NCI-H1092 (cell line): ENCODE data around the gene CFAP74.

Source experiments
- DNase-seq: peaks from one replicate; lab custom pipeline; 2025; lab: John Stamatoyannopoulos, UW

CFAP74 gene

DNA sequence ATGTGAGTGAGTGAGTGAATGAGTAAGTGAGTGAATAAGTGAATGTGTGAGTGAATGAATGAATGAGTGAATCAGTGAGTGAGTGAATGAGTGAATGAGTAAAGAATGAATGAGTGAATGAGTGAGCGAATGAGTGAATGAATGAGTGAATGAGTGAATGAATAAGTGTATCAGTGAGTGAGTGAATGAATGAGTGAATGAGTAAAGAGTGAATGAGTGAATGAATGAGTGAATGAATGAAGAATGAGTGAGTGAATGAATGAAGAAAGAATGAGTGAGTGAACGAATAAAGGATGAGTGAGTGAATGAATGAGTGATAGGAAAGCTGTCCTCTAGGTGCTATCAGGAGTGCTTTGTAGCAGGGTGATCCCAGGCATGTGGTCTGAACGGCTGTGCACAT is 35.7 kb downstream of the CFAP74 start:
- no peak for DNase-seq

DNA sequence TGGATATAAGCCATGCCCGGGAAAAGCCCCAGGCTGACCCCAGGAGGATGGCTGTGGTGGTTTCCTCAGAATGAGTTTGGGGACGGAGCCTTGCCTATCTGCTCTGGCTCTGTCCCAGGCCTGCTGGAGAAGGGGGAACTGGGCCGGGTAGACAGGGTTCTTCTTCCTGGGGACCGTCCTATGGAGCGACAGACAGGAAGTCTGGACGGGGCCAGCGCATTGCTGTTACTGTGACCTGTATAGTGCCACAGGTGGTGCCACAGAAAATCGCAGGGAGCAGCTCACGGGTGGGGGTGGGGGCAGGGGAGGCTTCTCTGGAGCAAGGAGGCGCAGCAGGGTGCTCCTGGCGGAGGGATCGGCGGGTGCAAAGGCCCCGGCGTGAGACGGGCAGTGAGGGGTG is 36.4 kb downstream of the CFAP74 start:
- DNase-seq, result no peak

DNA sequence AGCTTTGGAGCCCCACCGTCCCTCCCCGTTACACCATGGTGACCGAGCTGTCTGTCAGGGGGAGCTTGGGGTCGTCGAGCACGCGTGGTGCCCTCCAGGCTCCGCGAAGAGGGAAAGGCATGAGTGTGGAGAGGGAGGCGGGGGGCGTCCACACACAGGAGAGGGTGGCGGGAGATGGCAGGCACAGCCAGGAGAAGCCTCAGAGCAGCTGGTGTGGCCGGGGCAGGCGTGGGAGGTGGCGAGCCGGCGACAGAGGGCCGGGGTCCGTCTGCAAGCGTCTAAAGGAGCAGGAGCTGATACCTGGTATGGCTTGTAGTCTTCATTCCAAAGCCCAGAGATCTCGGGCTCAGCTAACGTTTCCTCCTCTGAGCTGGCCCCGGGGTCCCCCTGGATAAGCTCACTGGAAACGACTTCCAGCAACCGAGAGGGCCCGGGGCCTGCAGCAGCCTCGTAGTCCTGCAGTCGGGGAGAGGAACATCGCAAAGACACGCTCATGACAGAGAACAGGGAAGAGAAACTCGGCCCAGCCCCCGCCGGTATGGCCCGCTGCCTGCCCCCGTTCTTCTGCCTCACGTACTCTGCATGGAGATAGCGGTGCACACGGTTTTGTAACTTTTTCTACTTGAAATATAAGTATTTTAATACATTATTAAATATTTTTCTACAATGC is 37.4 kb downstream of the CFAP74 start:
- no peak for DNase-seq

DNA sequence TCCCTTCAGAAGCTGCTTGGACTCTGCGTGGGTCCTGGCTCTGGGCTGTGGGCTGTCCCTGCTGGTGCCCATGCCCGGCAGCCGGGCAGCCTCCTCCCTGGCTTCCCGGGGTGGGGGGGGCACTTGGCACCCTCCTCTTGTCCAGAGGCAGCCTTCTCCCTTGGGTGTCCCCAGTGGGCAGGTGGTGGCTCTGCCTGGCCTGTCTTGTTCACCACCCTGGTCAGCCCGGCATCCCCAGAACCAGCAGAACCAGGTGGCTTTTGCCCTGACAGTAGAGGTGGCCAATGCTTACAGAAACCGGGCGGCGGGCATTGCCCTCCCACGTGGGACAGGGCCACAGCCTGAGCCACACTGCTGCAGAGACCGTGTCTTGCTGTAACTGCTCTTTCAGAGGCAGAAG is 38.0 kb downstream of the CFAP74 start:
- DNase-seq, result no peak

DNA sequence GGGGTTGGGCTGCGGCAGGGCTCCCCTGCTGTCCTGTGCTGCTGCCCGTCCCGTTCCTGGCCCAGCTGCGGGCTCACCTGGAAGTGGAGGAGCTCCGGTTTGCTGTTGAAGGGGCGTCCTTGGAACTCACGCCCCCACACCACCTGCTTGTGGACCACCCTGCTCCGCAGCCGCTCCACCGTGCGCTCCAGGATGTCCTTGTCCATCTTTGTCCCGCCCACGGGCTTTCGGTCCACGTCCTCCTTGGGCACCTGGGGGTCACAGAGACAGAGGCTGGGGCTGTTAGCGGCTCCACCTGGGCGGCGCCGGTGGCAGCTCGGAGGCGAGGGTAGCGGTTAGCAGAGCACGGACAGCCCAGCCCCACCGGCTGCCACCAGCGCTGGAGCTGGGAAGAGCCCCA is 38.8 kb downstream of the CFAP74 start:
- no peak for DNase-seq

DNA sequence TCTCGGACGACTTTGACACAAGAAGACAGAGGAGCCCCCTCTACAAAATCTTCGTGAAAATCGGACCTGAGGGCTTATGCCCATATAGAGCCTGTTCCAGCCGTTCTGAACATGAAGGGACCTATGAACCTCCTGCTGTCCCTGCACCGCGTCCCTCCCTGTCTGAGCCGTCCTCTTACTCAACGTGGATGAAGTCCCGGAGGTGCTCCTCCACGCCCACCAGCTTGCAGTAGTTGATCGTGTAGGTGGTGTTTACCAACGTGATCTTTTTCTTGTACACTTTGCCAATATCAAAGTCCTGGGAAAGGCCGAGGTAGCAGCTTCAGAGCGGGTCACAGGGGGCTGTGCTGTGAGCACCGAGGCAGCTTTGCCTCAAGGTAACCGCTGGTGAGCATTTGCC is 40.0 kb downstream of the CFAP74 start:
- DNase-seq, result no peak

DNA sequence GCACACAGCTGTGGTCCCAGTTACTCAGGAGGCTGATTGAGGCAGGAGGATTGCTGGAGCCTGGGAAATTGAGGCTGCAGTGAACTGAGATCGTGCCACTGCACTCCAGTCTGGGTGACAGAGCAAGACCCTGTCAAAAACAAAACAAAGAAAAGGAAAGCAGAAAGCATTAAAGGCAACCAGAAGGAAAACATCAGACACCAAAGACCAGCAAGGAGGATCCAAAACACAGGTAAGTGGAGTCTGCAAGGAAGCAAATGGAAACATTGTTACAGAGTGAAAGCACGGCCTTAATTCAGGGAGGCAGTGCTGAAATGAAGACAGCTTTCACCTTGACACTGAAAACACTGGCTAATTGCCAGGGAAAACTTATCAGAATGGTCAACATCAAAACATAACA is 40.8 kb downstream of the CFAP74 start:
- no peak for DNase-seq

DNA sequence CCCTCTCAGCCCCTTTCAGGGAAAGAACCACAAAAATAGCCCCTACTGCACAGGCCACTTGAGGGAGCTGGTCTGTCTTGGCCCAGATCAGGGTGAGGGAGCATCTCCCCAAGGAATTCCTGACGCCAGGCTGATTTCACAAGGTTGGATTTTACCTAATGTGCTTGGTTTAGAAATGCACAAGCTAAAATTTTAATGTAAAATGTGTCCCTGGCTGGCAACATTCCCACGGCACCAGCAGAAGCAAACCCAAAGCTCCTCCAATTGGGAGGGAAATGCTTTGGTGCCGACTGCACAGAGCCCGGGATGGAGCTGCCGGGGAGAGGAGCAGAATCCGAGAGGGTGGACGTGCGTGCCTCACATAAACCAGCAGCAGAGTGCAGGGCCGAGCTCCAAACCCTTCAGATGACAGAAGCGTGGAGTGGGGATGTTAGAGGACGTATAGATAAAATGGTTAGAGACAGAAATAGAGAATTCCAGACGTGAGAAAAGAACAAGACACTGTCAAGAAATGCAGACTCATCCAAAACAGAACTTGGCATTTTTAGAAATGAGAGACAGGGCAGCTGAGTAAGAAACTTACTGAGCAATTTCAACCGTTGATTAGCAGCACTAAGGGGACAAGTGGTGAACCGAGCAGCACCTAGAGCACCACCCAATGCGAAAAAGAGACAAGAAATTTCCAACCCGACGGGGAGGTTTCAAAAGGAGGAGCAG is 42.9 kb downstream of the CFAP74 start:
- DNase-seq, result no peak

DNA sequence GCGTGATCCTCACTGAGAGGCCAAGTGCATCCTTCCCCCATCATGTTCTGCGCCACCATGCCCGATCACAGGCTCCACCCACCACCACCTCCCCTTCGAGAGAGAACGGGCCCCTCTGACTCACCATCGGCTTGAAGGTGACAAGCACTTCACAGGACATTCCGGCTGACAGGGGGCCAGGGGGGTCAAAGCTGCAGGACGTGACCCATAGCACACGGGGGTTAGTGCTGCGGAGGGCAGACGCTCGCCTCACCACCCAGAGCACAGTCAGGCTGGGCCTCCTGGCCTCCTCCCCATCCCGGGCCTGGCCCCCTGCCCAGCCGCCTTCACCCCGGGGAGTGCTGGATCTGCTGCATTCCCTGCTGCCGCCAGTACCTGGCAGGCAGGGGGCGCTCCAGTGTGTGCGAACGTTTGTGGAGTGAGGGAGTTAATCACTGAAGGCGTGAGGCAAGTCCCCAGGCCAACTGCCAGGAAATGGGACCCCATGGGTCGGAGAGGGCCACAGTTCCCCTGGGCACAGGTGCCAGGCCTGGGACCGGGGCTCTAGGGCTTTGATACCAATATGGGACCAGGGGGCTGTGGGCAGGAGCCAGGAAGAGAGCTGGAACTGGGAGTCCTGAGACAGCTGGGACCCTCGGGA is 43.6 kb downstream of the CFAP74 start:
- DNase-seq, result peak; percentile 54

DNA sequence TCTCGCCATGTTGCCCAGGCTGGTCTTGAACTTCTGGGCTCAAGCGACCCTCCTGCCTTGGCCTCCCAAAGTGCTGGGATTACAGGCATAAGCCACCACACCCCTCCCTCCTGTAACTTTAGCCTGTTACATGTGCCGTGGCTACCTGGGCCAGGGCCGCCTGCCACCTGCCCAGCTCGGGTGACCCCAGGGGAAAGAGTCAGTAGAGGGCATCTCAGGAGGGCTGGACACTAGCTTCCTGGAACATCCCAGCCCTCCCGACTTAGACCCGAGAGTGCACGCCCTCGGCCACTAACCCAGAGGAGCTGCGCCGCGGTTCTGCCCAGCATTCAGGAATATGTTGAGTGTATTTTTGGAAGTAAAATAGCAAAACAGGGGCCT is 44.1 kb downstream of the CFAP74 start:
- no peak for DNase-seq

DNA sequence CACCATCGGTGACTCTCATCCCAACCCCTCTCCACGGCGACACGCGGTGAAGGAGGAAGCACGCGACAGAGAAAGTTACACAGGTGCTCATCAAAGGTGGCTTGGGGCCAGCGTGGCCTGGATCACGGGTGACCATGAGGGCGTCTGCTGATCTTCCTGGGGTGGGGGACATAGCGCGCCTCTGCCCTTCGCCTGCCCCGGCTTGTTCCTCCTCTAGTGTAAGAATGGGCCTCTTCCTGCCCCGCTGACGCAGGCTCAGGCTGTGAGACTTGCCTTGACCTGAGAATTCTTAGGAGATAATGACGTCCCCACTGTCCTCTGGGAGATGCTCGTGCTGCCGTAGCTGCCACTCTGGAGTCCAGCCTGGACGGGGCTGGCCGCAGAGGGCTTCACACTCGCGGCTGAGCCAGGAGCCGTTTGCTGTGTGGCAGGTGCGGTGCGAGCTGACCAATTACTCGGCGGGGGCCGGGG is 45.5 kb downstream of the CFAP74 start:
- DNase-seq, result no peak

DNA sequence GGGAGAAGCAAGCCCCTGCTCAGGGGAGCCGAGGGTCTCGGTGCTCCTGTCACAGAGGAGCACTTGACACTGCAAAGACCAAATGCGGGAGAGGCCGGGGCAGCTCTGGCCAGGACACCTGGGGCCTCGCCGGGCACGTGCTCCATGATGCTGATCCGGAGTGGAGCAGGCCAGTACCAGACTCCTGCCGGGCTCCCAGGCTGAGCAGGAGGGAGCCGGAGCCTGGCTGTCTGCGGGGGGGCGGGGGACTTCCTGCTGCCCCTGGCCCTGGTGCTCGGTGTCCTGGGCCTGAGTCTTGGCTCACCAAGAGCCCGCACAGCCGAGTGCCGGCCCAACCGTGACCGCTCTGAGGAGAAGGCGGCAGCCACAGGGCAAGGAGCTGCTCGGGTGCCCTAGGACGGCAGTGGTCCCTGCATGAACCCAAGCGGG is 46.0 kb downstream of the CFAP74 start:
- DNase-seq, result no peak

DNA sequence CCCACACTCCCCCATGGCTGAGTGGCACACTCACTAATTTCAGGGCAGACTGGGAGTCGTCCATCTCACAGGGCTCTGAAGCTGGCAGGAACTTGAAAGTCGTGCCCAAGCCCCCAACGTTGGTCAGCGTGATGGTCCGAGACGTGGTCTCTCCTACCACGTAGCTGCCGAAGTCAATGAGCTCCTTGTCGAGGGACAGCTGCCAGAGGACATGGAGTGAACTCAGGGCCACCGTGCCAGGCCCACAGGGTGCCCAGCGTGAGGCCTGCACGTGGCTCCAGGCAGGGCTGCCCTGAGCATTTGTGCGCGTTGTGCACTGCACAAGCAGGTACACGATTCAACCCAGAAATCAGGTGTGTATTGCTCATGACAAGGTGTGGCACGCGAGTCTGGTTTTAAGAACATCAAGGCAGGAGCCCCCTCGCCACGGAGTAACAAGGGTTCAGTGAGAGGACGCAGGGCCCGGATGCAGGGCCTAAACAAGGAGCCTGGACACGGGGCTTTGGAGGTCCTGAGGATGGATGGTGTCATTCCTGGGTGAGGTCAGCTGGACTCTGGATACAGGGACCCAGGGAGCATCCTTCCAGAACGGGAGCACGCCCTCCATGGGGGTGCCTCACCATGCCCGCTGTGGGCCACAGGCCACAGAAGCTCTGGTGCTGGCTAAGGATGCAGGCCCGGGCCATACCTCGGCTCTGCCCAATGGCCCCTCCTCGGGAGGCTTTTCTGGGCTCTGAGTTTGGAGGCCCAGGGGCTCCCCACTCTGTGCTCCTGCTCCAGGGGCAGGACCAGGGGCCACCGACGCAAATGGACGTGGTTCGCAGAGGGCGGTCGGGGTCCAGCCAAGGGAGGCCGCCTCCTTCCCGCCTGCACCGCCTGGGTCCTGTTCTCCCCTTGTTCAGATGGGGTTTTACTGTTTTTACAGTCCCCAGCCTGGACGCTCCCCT is 46.7 kb downstream of the CFAP74 start:
- no peak for DNase-seq

DNA sequence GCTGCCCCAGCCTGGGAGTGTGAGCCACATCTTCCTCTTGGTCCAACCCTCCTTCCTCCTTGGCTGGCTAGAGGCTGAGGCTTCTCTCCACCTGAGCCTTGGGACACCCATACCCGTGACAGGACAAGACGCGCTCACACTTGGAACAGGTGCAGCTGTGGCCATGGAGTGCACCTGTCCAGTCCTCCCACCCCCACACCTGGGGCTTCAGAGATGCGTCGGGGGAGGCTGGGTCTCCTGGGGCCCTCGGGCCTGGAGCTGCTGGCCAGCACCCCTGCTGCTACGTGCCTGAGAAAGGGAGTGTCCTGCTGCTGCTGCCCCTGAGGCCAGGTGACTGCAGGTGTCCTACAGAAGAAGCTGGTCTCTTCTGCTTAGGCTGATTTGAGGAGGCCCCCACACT is 47.5 kb downstream of the CFAP74 start:
- no peak for DNase-seq

DNA sequence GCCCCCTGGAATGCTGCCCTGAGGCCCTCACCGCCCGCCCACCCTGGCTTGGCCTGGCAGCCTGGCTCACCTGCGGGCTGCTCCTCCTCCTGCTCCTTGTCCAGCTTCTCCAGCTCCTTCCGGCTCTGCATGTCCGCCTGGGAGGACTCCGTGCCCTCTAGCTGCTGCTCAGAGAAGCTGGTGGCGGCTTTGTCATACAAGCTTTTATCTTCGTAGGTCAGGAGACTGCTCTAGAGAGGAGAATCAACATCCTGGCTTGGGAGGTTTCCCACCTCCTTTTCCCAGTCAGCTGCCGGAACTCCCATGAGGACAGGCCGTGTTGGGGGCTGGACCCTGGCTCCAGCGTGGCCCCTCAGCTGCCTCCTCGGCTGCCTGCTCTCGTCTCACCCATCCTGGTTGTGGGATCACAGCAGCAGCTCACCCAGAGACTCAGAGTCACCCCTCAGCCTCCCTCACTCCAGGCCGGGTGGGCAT is 47.9 kb downstream of the CFAP74 start:
- DNase-seq, result no peak

DNA sequence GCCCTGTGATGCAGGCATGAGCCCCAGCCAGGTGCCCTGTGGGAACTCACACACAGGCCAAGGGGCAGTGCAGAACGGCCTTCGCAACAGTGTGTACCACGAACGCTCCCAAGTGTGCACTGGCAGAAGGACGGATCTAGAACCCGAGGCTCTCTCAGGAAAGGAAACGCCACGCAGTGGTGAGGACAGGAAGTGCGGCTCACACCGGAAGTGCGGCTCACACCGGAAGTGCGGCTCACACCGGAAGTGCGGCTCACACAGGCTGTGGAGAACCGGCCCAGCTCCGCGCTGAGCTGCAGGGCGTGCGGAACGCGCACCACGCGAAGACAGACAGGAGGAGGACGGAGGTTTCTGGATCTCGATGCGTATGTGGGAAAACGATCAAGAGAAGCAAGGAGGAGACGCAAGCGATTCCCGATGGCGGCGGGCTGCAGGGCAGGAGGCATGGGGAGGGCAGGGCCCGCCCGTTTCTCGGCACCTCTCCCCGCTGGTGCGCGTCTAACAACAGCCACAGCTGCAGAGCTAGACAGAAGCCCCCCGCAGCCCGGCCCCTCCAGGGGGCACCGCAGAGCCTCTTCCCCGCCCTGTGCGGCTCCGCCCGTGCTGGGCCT is 48.6 kb downstream of the CFAP74 start:
- no peak for DNase-seq

DNA sequence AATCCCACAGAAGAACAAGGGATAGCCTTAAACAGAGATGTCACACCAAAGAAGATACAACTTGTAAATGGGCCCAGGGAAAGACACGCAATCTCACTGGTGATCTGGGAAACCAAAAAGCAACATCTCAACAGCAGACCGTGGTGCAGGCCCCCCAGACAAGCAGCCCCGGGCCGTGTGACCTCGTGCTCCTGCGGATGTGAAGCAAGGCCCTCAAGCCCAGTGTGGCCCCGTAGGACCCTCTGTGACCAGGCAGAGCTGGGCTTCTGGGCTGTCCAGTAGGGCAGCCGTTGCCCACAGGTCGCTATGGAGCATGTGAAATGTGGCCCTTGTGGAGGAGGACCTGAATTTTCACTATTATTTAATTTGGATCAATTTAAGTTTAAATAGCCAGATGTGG is 49.6 kb downstream of the CFAP74 start:
- no peak for DNase-seq

DNA sequence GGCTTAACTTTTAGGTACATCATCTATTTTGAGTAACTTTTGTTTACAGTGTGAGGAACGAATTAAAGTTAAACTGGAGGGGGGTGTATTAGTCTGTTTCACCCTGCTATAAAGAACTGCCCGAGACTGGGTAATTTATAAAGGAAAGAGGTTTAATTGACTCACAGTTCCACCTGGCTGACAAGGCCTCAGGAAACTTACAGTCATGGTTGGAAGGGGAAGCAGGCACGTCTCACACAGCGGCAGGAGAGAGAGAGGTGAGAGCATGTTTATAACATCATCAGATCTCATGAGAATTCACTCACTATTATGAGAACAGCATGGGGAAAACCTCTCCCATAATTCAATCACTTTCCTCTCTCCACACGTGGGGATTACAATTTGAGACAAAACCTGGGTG is 52.6 kb downstream of the CFAP74 start:
- no peak for DNase-seq

DNA sequence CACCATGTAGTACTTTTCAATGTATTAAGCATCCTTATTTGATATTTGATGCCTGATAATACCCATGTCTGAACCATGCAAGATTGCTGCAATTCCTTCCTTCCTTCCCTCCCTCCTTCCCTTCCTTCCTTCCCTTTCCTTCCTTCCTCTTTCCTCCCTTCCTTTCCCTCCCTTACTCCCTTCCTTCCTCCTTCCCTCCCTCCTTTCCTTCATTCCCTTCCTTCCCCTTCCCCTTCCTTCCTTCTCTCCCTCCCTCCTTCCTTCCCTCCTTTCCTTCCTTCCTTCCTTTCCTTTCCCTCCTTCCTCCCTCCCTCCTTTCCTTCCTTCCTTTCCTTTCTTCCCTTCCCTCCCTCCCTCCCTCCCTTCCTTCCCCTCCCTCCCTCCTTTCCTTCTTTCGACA is 54.8 kb downstream of the CFAP74 start:
- no peak for DNase-seq

DNA sequence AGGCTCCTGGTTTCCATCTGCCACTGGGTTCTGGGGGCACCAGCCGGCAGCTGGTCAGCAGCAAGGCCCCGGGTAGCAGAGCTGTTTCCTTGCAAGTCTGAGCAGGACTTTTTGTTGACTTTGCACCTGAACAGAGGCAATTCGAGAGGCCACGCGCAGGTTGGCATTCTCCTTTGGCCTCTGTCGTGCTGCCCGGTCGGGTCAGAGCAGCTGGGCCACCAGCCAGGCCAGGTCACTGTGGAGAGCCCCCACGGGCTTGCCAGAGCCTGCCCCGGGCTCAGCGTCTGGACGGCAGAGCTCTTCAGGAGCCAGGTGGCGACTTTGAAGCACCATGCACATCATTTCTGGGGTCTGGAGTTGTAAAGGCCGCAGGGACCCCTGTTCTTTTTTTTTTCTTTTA is 56.1 kb downstream of the CFAP74 start:
- no peak for DNase-seq

DNA sequence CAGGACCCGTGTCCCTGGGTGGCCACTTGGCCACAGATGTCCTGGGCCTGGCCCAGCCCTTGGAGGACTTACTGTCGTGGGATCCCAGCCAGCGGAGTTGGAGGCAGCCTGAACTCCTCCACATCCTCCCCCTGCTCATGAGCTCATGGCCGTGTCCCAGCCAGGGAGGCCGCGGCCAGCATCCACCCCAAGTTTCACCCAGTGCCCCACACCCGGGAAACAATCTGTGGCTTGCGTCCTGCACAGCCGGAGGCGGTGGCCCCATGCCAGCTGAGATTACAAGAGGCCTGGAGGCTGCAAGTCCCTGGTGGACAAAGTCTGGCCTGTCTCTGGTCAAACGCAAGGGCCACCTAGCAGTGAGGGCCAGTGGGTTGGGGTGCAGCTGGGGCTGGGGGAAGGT is 57.0 kb downstream of the CFAP74 start:
- no peak for DNase-seq
